GM21717 (cell line): Measurements from ENCODE around the gene CHRNA4.

ENCODE experiments used
- ATAC-seq: cut with Tn5 transposase; IDR thresholded peaks from one replicate; pipeline ENCODE4 v1.9.1; 2021; ENCODE audit warnings: mild to moderate bottlenecking, moderate library complexity; ENCODE audit not compliant: unreplicated experiment

Gene CHRNA4

DNA sequence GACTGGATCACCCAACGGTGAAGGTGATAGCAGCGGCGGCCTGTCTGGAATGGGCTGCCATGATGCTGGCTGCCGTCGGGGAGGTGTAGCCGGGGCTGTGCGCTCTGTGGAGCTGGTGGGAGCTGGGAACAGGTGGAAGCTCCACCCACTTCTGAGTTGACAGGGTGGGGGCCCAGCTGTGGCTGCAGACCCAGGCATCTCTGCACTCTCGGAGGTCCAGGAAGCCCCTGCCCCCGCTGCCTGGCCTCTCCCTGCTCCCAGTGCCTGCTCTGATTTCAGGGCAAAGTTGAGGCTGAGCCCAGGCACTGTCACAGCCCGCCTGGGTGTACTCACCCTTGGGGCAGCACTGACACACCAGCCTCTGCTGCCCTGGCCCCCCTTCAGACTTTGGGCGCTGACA, 18.1 kb upstream of the CHRNA4 start:
- no peak for ATAC-seq

DNA sequence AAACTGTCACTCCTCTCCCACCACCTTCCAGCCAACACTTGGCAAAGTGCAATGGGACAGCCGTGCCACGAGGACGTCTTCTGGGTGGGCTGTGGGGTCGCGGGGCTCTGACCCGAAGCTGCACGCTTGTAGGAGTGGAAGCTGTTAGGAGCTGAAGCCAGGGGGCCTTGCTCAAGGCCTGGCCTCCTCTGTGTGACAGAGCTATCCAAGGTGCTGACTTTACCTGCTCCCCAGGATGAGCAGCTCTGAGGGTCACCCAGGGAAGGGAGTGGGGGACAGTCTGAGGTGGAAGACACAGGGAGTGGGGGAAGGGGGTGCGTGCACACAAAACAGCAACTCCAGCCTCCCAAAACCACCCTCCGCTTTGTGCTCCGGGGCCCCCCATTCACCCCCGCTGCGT, 17.5 kb upstream of the CHRNA4 start:
- no peak for ATAC-seq

DNA sequence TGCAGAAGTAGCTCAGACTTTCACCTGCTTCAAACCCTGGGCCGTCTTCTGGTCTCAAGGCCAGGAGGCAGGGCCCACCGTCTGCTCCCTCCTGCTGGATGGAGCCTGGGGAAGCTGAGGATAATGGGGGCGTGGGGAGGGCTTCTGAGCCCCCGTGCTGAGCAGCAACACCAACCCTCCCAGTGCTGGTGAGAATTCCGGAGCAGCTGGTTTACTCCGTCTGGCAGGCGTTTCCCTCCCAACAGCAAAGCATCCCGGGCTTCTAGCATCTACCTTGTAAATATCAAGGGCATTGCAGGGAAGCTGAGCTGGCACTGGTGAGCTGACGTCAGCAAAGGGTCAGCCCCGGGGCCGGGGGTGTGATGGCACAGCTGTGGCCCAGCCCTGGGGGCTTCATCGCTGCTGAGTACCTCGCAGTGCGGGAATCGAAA, 16.8 kb upstream of the CHRNA4 start:
- ATAC-seq: no peak

DNA sequence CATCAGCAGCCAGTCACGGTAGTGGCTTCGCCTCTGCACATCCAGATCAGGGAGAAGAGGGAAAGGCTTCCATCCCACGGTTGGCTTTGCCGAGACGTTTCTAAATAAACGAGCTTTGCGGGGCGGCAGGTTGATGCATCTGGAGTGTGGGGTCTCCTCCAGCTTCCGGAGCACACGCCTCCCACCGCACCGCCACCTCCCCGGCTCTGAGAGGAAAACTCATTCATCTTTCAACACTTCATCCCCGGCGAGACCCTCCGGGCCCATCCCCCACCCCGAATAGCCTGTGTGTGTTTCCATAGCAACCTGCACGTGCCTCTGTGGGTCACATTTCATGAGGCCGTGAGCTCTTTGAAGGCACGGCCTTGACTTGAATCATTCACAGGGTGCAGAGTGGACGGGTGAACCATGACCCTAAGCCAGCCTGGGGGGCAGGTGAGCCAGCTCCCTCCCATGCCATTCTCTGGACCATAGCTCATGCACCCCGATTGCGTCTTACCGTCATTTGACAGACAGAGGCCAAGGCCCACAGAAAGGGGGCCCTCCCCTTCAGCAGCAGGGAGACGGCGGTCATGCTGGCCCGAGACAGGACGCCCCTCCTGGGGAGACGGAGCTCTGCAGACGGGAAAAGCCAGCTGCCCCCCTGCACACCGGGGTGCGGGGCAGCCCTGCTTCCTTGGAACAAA, 16.2 kb upstream of the CHRNA4 start:
- ATAC-seq: no peak

GRCh38 chr20:63376283-63377250, 15.4 kb upstream of the CHRNA4 start:
- ATAC-seq: no peak

- ATAC-seq: no peak
These were observed 14.3 kb upstream of the CHRNA4 start for GRCh38 chr20:63375438-63375837.

GRCh38 chr20:63374504-63374903, 13.4 kb upstream of the CHRNA4 start:
- no peak for ATAC-seq

DNA sequence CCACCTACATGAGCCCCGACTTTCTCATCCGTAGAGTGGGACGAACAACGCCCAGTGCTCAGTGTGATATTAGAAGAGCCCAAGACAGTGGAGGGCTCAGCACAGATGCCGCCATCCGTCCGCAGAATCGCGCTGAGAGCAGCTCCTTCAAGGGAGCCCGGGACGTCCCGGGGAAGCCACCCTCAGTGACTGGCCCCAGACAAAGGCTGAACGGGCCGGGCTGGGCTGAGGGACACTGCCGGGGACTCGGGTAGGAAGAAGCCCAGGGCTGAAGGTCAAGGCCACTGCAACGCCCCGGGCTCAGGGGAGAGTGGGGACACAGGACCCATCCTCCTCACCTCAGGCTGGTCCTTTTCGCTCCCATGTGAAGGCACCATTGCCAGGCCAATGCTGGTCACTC, 12.8 kb upstream of the CHRNA4 start:
- no peak for ATAC-seq

DNA sequence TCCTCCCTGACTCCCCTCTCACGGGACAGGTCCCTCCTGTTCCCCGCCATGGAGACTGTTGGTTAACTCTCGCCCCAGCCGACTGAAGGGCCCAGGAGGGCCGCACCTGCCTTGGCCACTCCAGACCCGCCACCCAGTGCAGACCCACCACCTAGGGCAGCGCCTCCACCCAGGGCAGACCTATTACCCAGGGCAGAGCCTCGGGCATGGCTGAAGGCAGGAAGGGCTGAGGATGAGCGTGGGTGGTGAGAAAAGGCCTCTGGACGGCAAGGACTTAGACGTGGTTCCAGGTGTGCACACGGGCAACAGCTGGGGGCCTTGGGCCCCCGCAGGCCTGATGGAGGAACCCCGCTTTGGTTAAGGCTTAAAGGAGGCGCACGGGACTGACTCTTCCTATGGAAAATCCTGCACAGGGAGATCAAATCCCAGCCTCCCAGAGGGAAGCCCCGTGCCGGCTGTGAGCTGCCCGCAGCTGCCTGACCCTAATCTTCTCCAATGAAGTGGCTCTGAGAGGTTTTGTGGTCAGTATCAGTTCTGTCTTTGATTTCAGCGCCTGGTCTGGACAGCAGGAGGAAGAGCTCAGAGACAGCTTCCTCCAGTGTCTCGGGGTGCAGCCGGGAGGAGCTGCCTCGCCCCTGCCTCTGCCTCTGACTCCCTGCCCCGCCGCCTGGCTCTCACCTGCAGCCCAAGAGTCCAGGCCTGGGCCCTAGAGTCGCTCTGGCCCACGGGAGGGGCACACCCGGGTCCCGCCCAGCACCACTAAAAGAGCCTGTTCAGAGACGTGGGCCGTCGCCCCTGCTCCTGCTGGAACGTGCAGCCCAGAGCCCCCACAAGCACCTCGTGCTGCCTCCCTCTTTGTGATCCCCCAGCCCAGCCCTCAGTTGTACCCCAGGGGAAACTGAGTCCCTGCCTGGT, 12.1 kb upstream of the CHRNA4 start:
- ATAC-seq: no peak

- ATAC-seq: no peak
These were observed 10.2 kb upstream of the CHRNA4 start for GRCh38 chr20:63371291-63371865.

DNA sequence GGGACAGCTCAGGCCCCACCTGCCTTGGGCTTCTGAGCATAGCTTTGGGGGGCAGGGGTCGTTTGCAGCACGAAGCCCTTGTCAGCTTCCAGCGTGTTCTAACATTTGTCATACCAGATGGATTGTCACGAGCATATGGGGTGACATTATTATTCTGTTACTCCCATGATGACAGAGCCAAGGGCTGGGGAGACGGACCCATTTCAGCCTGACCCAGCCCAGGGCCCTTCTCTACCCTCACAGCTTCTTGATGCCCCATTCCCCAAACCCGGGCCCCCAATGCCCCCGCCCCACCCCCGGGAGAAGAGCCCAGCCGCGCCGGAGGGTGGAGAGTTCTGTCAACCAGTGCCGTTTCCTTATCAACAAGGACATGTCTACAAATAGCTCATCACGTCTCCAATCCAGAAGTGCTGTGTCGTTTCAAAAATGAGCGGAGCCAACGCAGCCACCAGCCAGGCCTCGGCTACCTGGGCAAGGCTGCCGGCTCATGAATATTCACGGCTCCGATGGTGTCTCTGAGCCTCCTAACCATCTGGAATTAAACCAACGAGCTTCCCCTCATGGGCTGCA, 9.6 kb upstream of the CHRNA4 start:
- no peak for ATAC-seq

DNA sequence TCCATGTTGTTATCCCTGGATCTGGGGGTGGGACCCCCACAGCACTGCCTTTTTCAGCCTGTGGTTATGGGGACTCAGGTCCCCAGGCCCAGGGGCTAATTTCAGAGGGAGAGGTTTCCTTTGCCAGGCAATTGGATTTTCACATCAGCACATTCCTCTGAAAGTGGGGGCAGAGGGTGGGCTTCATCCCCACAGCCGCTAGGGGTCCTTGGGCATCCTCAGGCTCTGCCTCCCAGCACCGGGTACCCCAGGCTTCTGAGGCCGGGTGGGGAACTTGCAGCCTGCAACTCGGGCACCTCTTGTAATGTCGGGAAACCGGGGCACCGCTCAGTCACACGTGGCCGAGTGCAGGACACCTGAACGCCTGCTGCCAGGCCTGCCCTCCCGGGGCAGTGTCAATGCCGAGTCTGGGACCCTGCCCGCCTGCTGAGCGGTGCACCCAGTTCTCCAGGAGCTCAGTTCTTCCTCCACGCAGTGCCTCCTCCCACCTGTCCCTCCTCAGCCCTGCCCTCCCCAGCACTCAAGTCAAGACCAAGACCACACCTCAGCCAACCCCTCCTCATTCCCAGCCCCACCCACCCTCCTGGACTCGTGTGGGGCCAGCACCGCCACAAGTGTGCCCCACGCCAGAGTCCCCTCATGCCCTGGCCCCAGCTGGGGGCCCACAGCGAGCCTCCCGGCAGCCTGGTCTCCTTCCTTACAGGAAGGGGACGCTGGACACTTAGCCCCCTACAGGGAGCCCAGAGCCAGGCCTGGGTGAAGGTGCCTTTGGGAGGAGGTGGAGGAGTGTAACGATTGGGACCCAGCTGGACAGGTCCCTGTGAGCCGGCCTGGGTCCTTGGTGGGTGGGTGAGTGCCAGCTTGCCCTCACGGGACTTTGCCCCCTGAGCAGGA, 8.8 kb upstream of the CHRNA4 start:
- ATAC-seq: no peak

DNA sequence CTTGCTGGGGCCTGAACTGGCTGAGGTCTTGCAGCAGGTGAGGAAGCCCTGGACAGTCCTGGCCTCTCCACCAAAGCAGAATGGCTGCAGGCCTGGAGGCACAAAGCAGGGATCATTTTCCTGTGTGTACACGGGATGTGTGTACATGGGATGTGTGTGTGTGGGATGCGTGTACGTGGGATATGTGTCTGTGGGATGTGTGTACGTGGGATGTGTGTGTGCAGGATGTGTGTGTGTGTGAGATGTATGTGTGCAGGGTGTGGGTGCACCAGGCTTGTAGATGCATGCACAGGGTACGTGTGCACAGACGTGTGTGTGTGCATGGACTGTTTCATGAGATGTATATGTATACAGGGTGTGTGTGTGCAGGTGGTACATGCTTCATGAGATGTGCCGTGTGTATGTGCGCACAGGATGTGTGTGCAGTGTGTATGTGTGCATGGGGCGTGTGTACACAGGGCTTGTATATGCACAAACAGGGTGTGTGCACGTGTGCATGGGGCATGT, 7.9 kb upstream of the CHRNA4 start:
- ATAC-seq: no peak

DNA sequence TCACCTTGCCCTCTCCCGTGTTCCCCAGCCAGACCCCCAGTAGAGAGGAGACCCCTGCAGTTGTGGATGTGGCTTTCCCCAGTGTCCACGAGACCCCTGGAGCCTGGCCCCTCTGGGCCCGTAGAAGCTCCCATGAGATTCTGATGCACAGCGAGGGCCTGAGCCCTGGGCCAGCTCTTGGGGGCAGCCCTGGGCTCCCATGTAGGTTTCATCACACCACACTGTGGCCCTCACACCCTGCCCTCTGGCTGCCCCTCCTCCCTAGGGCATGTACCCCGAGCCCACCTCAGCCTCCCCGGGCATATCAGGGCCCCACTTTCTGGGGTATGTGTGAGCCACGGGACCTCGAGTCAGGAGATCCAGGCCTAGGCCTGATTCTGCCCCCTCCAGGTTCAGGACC, 7.0 kb upstream of the CHRNA4 start:
- no peak for ATAC-seq

- no peak for ATAC-seq
These were observed 6.4 kb upstream of the CHRNA4 start for GRCh38 chr20:63367446-63368055.

GRCh38 chr20:63366390-63367365, 5.5 kb upstream of the CHRNA4 start:
- no peak for ATAC-seq

DNA sequence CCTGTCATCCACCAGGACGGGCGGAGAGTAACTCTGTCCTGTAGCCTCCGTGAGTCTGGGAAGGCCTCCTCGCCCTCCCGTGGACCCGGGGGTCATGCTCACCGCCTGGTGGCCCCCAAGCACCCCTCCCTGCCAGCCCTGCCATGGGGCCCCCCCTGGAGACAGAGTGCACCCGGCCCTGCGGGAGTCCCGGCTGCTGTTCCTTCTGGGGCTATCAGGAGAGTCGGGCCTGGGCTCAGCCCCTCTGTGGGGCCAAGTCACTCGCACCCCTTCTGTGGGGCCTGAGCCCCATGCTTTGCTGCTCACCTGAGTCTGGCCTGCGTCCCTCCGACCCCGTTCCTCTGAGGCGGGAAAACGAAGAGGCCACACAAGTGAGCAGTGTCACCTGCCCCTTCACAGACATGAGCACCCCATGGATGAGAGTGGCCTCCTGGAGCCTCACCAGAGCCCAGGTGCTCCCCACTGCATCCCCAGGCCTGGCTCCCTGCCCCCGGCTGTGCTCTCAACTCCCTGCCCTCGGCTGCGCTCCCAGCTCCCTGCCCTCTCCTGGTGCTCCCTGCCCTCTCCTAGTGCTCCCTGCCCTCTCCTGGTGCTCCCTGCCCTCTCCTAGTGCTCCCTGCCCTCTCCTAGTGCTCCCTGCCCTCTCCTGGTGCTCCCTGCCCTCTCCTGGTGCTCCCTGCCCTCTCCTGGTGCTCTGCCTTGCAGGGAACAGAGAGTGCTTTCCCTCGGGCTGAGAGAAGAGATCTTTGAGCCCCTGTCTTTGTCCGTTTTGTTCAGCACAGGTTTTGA, 4.6 kb upstream of the CHRNA4 start:
- ATAC-seq: no peak
